Brain microvascular endothelial cell (primary cell): Measurements from ENCODE around the gene ZNF789.

Experiments
- DNase-seq: peaks from one replicate; pipeline ENCODE4 v3.0.0-alpha.2; 2020
- H3K27ac ChIP-seq: fragments of 250-450 bp; sonication (Bioruptor Pico); 2 replicates; pipeline ENCODE4 v1.5.1; 2020; ENCODE audit warnings: mild to moderate bottlenecking, moderate library complexity
- H3K27me3 ChIP-seq: fragments of 250-450 bp; sonication (Bioruptor Pico); replicated peaks from 2 replicates; pipeline ENCODE4 v1.5.1; 2020; ENCODE audit warnings: mild to moderate bottlenecking
- H3K36me3 ChIP-seq: fragments of 250-450 bp; sonication (Bioruptor Pico); replicated peaks from 2 replicates; pipeline ENCODE4 v1.5.1; 2020; ENCODE audit warnings: mild to moderate bottlenecking
- H3K4me3 ChIP-seq: 2 replicates; pipeline ENCODE4 v1.5.1; 2011; ENCODE audit warnings: low read depth, mild to moderate bottlenecking, control low read depth, low read length, moderate library complexity
- CTCF ChIP-seq: IDR thresholded peaks from 2 replicates; pipeline ENCODE4 v1.5.1; 2011; ENCODE audit warnings: low read depth, mild to moderate bottlenecking, moderate library complexity, low read length, control low read depth, inconsistent platforms; ENCODE audit errors: missing control alignments
- in situ Hi-C: cut with HindIII; loops from 2 replicates; pipeline ENCODE4 v1.10.0; 2017; ENCODE audit warnings: low sequenced_read_pairs, low pct_ligation_motif_present

ZNF789 gene

GRCh38 chr7:99448855-99449254, 23.8 kb upstream of the ZNF789 start:
- no peak for DNase-seq
- Histone ChIP-seq H3K27ac (no peak overlapping the region), H3K4me3 (no peak overlapping the region), H3K27me3 (no peaks in the 10 kb centered on the region), H3K36me3 (peaks cover 66% of the 10 kb centered on the region)
- in situ Hi-C loops: no loop called here
- TF ChIP-seq CTCF: no peak

- DNase-seq: no peak
- Histone ChIP-seq H3K27ac (no peak overlapping the region), H3K4me3 (no peak overlapping the region), H3K36me3 (peaks cover 71% of the 10 kb centered on the region), H3K27me3 (no peaks in the 10 kb centered on the region)
- in situ Hi-C loops: no loop called here
- TF ChIP-seq CTCF: no peak
Observed at GRCh38 chr7:99449326-99449725, 23.4 kb upstream of the ZNF789 start.

- in situ Hi-C loops: no loop called here
- DNase-seq: no peak
- H3K4me3 ChIP-seq: no peak overlapping the region
- peaks cover 73% of the 10 kb centered on the region for H3K36me3 ChIP-seq
- no peaks in the 10 kb centered on the region for H3K27me3 ChIP-seq
- TF ChIP-seq CTCF: no peak
- H3K27ac ChIP-seq: no peak overlapping the region
Observed at GRCh38 chr7:99451936-99452335, 20.8 kb upstream of the ZNF789 start.

- no peaks in the 10 kb centered on the region for H3K27me3 ChIP-seq
- DNase-seq: no peak
- no peak overlapping the region for H3K27ac ChIP-seq
- in situ Hi-C loops: no loop called here
- peaks cover 78% of the 10 kb centered on the region for H3K36me3 ChIP-seq
- TF ChIP-seq CTCF: no peak
- no peak overlapping the region for H3K4me3 ChIP-seq
Observed at GRCh38 chr7:99452541-99452940, 20.1 kb upstream of the ZNF789 start.

GRCh38 chr7:99453105-99453504, 19.6 kb upstream of the ZNF789 start:
- in situ Hi-C loops: no loop called here
- H3K36me3 ChIP-seq: peaks cover 78% of the 10 kb centered on the region
- no peak overlapping the region for H3K4me3 ChIP-seq
- DNase-seq: no peak
- no peaks in the 10 kb centered on the region for H3K27me3 ChIP-seq
- no peak for TF ChIP-seq CTCF
- H3K27ac ChIP-seq: no peak overlapping the region

- H3K4me3 ChIP-seq: no peak overlapping the region
Observed at GRCh38 chr7:99455874-99456273, 16.8 kb upstream of the ZNF789 start.

More at GRCh38 chr7:99455874-99456273, 16.8 kb upstream of the ZNF789 start:
- in situ Hi-C loops: no loop called here
- no peak for DNase-seq
- Histone ChIP-seq H3K36me3 (peaks cover 85% of the 10 kb centered on the region), H3K27me3 (no peaks in the 10 kb centered on the region), H3K27ac (no peak overlapping the region)
- no peak for TF ChIP-seq CTCF
